DOHH2 (cell line): ENCODE results near the gene CIAO2B.

Experiments
- H3F3A ChIP-seq: fragments of 200-600 bp; sonication (generic), shearing (Covaris generic); 2 replicates; pipeline ENCODE4 v1.6.0; 2016; ENCODE audit warnings: antibody characterized with exemption, mild to moderate bottlenecking; ENCODE audit not compliant: control insufficient read depth, insufficient read depth
- H3K27ac ChIP-seq: fragments of 200-600 bp; sonication (generic); 2 replicates; pipeline ENCODE4 v1.5.1; 2014; ENCODE audit warnings: low read depth, mild to moderate bottlenecking, low read length, moderate library complexity
- H3K27me3 ChIP-seq: fragments of 200-600 bp; sonication (generic); 2 replicates; pipeline ENCODE4 v1.6.1; 2014; ENCODE audit warnings: mild to moderate bottlenecking, low read length, mixed read lengths; ENCODE audit not compliant: control insufficient read depth
- H3K36me3 ChIP-seq: fragments of 200-600 bp; sonication (generic); 2 replicates; pipeline ENCODE4 v1.6.1; 2014; ENCODE audit warnings: mild to moderate bottlenecking, low read length, moderate library complexity, mixed read lengths; ENCODE audit not compliant: control insufficient read depth
- H3K4me1 ChIP-seq: fragments of 200-600 bp; sonication (generic); 2 replicates; pipeline ENCODE4 v1.6.1; 2014; ENCODE audit warnings: mild to moderate bottlenecking, low read length, mixed read lengths; ENCODE audit not compliant: control insufficient read depth
- H3K4me2 ChIP-seq: fragments of 200-600 bp; sonication (generic); 2 replicates; pipeline ENCODE4 v1.6.0; 2014; ENCODE audit warnings: mild to moderate bottlenecking, low read length, moderate library complexity
- H3K4me3 ChIP-seq: fragments of 200-600 bp; sonication (generic); 2 replicates; pipeline ENCODE4 v1.5.1; 2014; ENCODE audit warnings: mild to moderate bottlenecking, low read length, mixed read lengths
- H3K79me2 ChIP-seq: fragments of 200-600 bp; sonication (generic); 2 replicates; pipeline ENCODE4 v1.6.1; 2014; ENCODE audit warnings: mild to moderate bottlenecking, low read length, mixed read lengths; ENCODE audit not compliant: control insufficient read depth
- H3K9me2 ChIP-seq: fragments of 200-600 bp; sonication (generic); replicated peaks from 2 replicates; pipeline ENCODE4 v1.6.1; 2014; ENCODE audit warnings: mild to moderate bottlenecking, low read length, mixed read lengths; ENCODE audit not compliant: control insufficient read depth
- H3K9me3 ChIP-seq: fragments of 200-600 bp; sonication (generic); 2 replicates; pipeline ENCODE4 v1.6.1; 2014; ENCODE audit warnings: antibody characterized with exemption, low read length, mixed read lengths; ENCODE audit not compliant: control insufficient read depth, insufficient read depth
- H4K20me1 ChIP-seq: fragments of 200-600 bp; sonication (generic); 2 replicates; pipeline ENCODE4 v1.6.0; 2014; ENCODE audit warnings: low read depth, mild to moderate bottlenecking, antibody characterized with exemption, low read length, moderate library complexity; ENCODE audit not compliant: control insufficient read depth, insufficient read depth
- EZH2phosphoT487 ChIP-seq: fragments of 200-600 bp; sonication (generic); IDR thresholded peaks from 2 replicates; pipeline ENCODE4 v1.6.1; 2017; ENCODE audit warnings: borderline replicate concordance, mild to moderate bottlenecking, antibody characterized with exemption, low read length, moderate library complexity, mixed read lengths
- TF ChIP-seq, protein P1 (sequence below): fragments of 200-600 bp; sonication (generic); IDR thresholded peaks from one replicate; pipeline ENCODE4 v1.5.1; 2014; ENCODE audit warnings: antibody characterized with exemption, mild to moderate bottlenecking, low read depth, low read length; ENCODE audit not compliant: poor library complexity, severe bottlenecking

The CIAO2B gene

DNA sequence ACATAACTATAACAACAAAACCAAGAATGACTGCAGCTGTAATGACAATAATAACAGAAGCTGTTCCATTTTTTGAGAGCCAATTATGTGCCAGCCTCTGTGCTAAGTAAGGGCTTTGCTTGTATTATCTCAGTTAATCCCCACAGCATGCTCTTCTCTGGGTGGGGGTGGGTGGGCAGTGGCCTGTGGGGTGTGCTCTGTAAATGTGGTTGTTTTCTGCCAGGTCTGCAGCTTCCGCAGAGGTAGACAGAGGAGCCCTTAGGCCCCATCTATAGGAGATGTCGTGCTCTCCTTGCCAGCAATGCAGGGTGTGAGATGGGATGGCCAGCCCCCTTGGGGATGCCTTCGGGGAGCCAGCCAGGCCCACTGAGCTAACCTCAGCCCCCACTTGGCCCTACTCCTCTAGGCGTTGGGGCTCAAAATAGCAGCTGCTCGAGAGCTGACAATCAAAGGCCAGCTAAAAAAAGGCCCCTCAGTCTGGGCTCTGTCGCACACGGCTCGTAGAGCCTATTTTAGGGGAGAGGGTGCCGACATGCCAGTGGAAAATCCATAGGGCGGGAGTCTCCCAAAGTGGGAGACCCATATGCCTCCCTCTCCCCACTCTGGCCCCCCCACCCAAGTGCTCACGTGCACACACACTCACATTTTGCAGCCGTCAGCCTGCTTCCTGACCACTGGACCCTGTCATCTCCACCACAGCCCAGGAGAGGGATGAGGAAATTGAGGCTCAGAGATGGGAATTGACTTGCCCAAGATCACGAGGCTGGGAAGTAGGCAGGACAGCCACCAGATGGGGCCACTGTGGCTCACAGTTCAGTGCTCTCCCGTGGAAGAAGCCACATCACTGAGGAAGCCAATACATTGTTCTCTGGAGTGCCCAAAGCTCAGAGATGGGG, 31.3 kb downstream of the CIAO2B start:
- Histone ChIP-seq H3K36me3 (no peaks in the 10 kb centered on the region), H3K4me1 (peaks cover 5% of the 10 kb centered on the region; the same call in 1 of the 2 replicates), H3K9me3 (no peaks in the 10 kb centered on the region), H4K20me1 (no peaks in the 10 kb centered on the region), H3K27me3 (peaks cover 6% of the 10 kb centered on the region), H3F3A (no peaks in the 10 kb centered on the region), H3K9me2 (no peaks in the 10 kb centered on the region), H3K4me3 (no peak overlapping the region), H3K27ac (no peak overlapping the region), H3K4me2 (no peak overlapping the region), H3K79me2 (no peaks in the 10 kb centered on the region)
- no peak for TF ChIP-seq EZH2phosphoT487
- TF ChIP-seq, protein P1, sequence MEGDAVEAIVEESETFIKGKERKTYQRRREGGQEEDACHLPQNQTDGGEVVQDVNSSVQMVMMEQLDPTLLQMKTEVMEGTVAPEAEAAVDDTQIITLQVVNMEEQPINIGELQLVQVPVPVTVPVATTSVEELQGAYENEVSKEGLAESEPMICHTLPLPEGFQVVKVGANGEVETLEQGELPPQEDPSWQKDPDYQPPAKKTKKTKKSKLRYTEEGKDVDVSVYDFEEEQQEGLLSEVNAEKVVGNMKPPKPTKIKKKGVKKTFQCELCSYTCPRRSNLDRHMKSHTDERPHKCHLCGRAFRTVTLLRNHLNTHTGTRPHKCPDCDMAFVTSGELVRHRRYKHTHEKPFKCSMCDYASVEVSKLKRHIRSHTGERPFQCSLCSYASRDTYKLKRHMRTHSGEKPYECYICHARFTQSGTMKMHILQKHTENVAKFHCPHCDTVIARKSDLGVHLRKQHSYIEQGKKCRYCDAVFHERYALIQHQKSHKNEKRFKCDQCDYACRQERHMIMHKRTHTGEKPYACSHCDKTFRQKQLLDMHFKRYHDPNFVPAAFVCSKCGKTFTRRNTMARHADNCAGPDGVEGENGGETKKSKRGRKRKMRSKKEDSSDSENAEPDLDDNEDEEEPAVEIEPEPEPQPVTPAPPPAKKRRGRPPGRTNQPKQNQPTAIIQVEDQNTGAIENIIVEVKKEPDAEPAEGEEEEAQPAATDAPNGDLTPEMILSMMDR, result no peak

DNA sequence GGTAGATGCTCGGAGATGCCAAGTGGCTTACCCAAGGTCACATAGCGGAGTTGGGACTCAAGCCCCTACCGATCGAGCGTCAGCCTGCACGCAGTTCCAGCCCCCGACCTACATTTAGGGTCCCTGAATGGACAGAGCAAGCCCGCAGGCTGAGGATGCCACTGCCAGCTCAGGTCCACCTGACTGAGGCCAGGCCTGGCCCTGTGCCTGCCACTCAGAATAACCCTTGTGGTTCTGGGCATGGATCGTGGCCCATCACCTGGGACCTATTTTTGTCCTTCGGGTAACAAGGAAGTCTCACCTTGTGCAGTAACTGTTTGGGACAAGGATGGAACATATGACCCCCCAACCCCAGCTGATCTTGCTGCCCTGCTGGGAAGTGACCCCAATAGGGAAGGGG, 32.6 kb downstream of the CIAO2B start:
- Histone ChIP-seq H3K9me2 (no peaks in the 10 kb centered on the region), H3K27me3 (no peaks in the 10 kb centered on the region), H4K20me1 (no peaks in the 10 kb centered on the region), H3K4me3 (no peak overlapping the region), H3K27ac (no peak overlapping the region), H3K9me3 (no peaks in the 10 kb centered on the region), H3F3A (no peaks in the 10 kb centered on the region), H3K36me3 (no peaks in the 10 kb centered on the region), H3K79me2 (no peaks in the 10 kb centered on the region), H3K4me1 (peaks cover 5% of the 10 kb centered on the region; the same call in 1 of the 2 replicates), H3K4me2 (no peak overlapping the region)
- TF ChIP-seq, protein P1, result no peak
- TF ChIP-seq EZH2phosphoT487, result no peak

DNA sequence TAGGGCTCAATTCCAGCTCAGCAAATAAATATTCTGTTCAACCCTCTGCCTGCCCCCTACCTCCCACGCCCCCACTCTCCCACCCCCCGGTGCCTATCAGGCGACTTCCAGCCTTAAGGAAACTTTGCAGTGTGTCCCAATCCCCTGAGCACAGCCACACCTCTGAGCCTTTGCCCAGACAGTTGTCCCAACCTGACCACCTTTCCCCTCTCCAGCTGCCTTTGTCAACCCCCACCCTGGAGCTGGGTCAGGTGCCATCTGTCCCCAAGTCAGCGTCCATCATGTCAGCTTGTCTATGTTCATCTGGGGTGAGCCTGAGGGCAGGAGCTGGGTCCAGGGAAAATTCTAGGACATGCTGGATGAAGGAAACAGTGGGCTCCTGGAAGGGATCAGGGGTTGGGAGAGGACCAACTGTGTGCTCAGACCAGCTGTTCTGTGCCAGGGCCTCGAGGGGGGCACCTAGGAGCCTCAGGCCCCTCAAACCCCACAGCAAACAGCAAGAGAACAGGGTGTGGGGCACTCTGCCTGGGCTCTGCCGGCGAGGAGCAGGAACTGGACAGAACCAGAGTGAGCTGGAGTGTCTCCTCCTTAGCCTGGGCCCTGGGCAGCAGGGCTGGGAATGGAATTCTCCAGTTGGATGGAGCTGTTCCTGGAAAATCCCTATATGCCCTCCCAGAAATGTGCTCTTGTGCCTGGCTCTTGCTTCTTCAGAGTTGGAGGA, 33.3 kb downstream of the CIAO2B start:
- Histone ChIP-seq H3K27me3 (no peaks in the 10 kb centered on the region), H3K36me3 (no peaks in the 10 kb centered on the region), H3K9me2 (no peaks in the 10 kb centered on the region), H3K79me2 (no peaks in the 10 kb centered on the region), H4K20me1 (no peaks in the 10 kb centered on the region), H3K4me2 (no peak overlapping the region), H3K27ac (no peak overlapping the region), H3K9me3 (no peaks in the 10 kb centered on the region), H3K4me1 (peaks cover 4% of the 10 kb centered on the region; the same call in 1 of the 2 replicates), H3F3A (no peaks in the 10 kb centered on the region), H3K4me3 (no peak overlapping the region)
- TF ChIP-seq, protein P1, result no peak
- TF ChIP-seq EZH2phosphoT487, result no peak
